ENCODE measurements around the gene ANO8.
"Not testable (repeated sequence)": the region's sequence is repeated elsewhere in the genome, so short reads cannot be mapped to it uniquely, and the experiment has no call there.

ANO8 gene

GRCh38 chr19:17309965-17310461 lies 24.6 kb downstream of the ANO8 start:
- peak; percentile 74 for DNase-seq

GRCh38 chr19:17309198-17309964 lies 25.3 kb downstream of the ANO8 start, which contains the start of gene DDA1:
Gene DDA1, plus strand, starts transcription at chr19:17309563. Its CDS starts 92 bp downstream, at chr19:17309655.
- peak; percentile 100 for DNase-seq

- DNase-seq, result no peak
Observed at GRCh38 chr19:17307876-17308377, 26.7 kb downstream of the ANO8 start.

- peak; percentile 80 for DNase-seq
Observed at GRCh38 chr19:17306285-17306714, 28.4 kb downstream of the ANO8 start.

GRCh38 chr19:17305517-17306284 lies 29.0 kb downstream of the ANO8 start, which contains the start of gene MRPL34:
Gene MRPL34, plus strand, starts transcription at chr19:17305872. Its CDS starts 21 bp downstream, at chr19:17305893.
- DNase-seq, result peak; percentile 100

- no peak for DNase-seq
Observed at GRCh38 chr19:17305216-17305516, 29.5 kb downstream of the ANO8 start.

GRCh38 chr19:17304386-17305215 lies 30.1 kb downstream of the ANO8 start:
- no peak for DNase-seq

- no peak for DNase-seq
Observed at GRCh38 chr19:17303940-17304267, 30.8 kb downstream of the ANO8 start.

GRCh38 chr19:17303167-17303939 lies 31.3 kb downstream of the ANO8 start, which contains the start of gene ABHD8:
Gene ABHD8, minus strand, starts transcription at chr19:17303425. Its CDS starts 1,809 bp downstream, at chr19:17301616.
- DNase-seq, result peak; percentile 99

- DNase-seq, result peak; percentile 46
Observed at GRCh38 chr19:17302391-17303166, 32.1 kb downstream of the ANO8 start.

GRCh38 chr19:17300992-17301619 lies 33.5 kb downstream of the ANO8 start:
- DNase-seq, result no peak

- no peak for DNase-seq
Observed at GRCh38 chr19:17296976-17297375, 37.7 kb downstream of the ANO8 start.

GRCh38 chr19:17296273-17296672 lies 38.4 kb downstream of the ANO8 start:
- peak; percentile 66 for DNase-seq

GRCh38 chr19:17295551-17295950 lies 39.1 kb downstream of the ANO8 start:
- not testable (repeated sequence) for DNase-seq

GRCh38 chr19:17294051-17294891 lies 40.4 kb downstream of the ANO8 start:
- DNase-seq, result peak; percentile 72

GRCh38 chr19:17293605-17294004 lies 41.0 kb downstream of the ANO8 start:
- DNase-seq, result peak; percentile 17

- DNase-seq, result peak; percentile 94
Observed at GRCh38 chr19:17292301-17293074, 42.2 kb downstream of the ANO8 start.

GRCh38 chr19:17289489-17289888 lies 45.2 kb downstream of the ANO8 start:
- DNase-seq, result peak; percentile 68

- no peak for DNase-seq
Observed at GRCh38 chr19:17286752-17287151, 47.9 kb downstream of the ANO8 start.

Measured in OCI-M1 (cell line).